SK-N-MC (cell line): ENCODE data around the gene TYRP1.

Experiments
- DNase-seq: peaks from one replicate; pipeline ENCODE4 v3.0.0-alpha.2; 2011; ENCODE audit warnings: low read depth, low spot score
- H3K27ac ChIP-seq: fragments of 200-600 bp; sonication (generic); 2 replicates; pipeline ENCODE4 v1.5.1; 2016; ENCODE audit warnings: mixed run types
- H3K36me3 ChIP-seq: fragments of 200-600 bp; sonication (generic); 2 replicates; pipeline ENCODE4 v1.6.1; 2017; ENCODE audit warnings: antibody characterized with exemption, low read length, mixed read lengths; ENCODE audit not compliant: insufficient read depth
- H3K4me3 ChIP-seq: fragments of 200-600 bp; sonication (generic); 2 replicates; pipeline ENCODE4 v1.5.1; 2016
- H3K9ac ChIP-seq: fragments of 200-600 bp; sonication (generic); 2 replicates; pipeline ENCODE4 v1.8.0; 2017; ENCODE audit warnings: mixed run types, mixed read lengths; ENCODE audit not compliant: insufficient read length
- H3K9me3 ChIP-seq: fragments of 200-600 bp; sonication (generic); 2 replicates; pipeline ENCODE4 v1.6.1; 2017; ENCODE audit warnings: low read depth, mild to moderate bottlenecking, antibody characterized with exemption, low read length, moderate library complexity, mixed read lengths
- EZH2 ChIP-seq: fragments of 200-600 bp; sonication (generic); IDR thresholded peaks from one replicate; pipeline ENCODE4 v1.6.1; 2017; ENCODE audit warnings: antibody characterized with exemption
- FOXP2 ChIP-seq: optimal IDR thresholded peaks from 2 replicates; pipeline ENCODE3; 2011; ENCODE audit warnings: mild to moderate bottlenecking, moderate library complexity; ENCODE audit not compliant: insufficient read depth; ENCODE audit errors: extremely low read length, control extremely low read depth
- POLR2AphosphoS5 ChIP-seq: IDR thresholded peaks from 2 replicates; pipeline ENCODE4 v1.6.1; 2012; ENCODE audit warnings: mild to moderate bottlenecking, low read depth, low read length, borderline replicate concordance

Gene TYRP1

GRCh38 chr9:12684974-12685373, 8.2 kb upstream of the TYRP1 start:
- Histone ChIP-seq H3K36me3 (no peaks in the 10 kb centered on the region), H3K4me3 (no peak overlapping the region), H3K9me3 (no peaks in the 10 kb centered on the region), H3K27ac (no peak overlapping the region), H3K9ac (no peak overlapping the region)
- DNase-seq = no peak
- no peak for TF ChIP-seq EZH2
- no peak for TF ChIP-seq FOXP2
- no peak for TF ChIP-seq POLR2AphosphoS5

GRCh38 chr9:12689233-12689632, 4.0 kb upstream of the TYRP1 start:
- DNase-seq = no peak
- Histone ChIP-seq H3K4me3 (no peak overlapping the region; the same call in 1 of the 2 replicates), H3K36me3 (no peaks in the 10 kb centered on the region), H3K27ac (peak overlapping the region; percentile 66; the same call in 1 of the 2 replicates), H3K9ac (no peak overlapping the region), H3K9me3 (no peaks in the 10 kb centered on the region)
- no peak for TF ChIP-seq EZH2
- no peak for TF ChIP-seq POLR2AphosphoS5
- no peak for TF ChIP-seq FOXP2

- no peaks in the 10 kb centered on the region for H3K36me3 ChIP-seq
- H3K4me3 ChIP-seq = no peak overlapping the region
- H3K27ac ChIP-seq = no peak overlapping the region
- no peaks in the 10 kb centered on the region for H3K9me3 ChIP-seq
- TF ChIP-seq FOXP2 (no peak), POLR2AphosphoS5 (no peak), EZH2 (no peak)
- no peak overlapping the region for H3K9ac ChIP-seq
- no peak for DNase-seq
These were observed 828 bp downstream of the TYRP1 start for GRCh38 chr9:12694013-12694412.

GRCh38 chr9:12695474-12695873, 2.3 kb downstream of the TYRP1 start:
- no peak for DNase-seq
- Histone ChIP-seq H3K4me3 (no peak overlapping the region), H3K27ac (no peak overlapping the region), H3K9me3 (no peaks in the 10 kb centered on the region), H3K9ac (no peak overlapping the region), H3K36me3 (no peaks in the 10 kb centered on the region)
- TF ChIP-seq EZH2 (no peak), POLR2AphosphoS5 (no peak), FOXP2 (no peak)

- Histone ChIP-seq H3K9me3 (no peaks in the 10 kb centered on the region), H3K4me3 (peak overlapping the region; percentile 59), H3K9ac (no peak overlapping the region), H3K27ac (peak overlapping the region; percentile 23), H3K36me3 (no peaks in the 10 kb centered on the region)
- peak; percentile 45; the same call in 1 of the 2 replicates for TF ChIP-seq POLR2AphosphoS5
- TF ChIP-seq EZH2 = no peak
- no peak for TF ChIP-seq FOXP2
- peak; percentile 86 for DNase-seq
These were observed 3.9 kb downstream of the TYRP1 start for GRCh38 chr9:12696931-12697622.

GRCh38 chr9:12697719-12698118, 4.5 kb downstream of the TYRP1 start:
- H3K36me3 ChIP-seq = no peaks in the 10 kb centered on the region
- H3K27ac ChIP-seq = peak overlapping the region; percentile 68
- H3K9ac ChIP-seq = no peak overlapping the region
- peak overlapping the region; percentile 59 for H3K4me3 ChIP-seq
- no peak for DNase-seq
- no peaks in the 10 kb centered on the region for H3K9me3 ChIP-seq
- TF ChIP-seq FOXP2 (no peak), EZH2 (no peak)

GRCh38 chr9:12698266-12698665, 5.1 kb downstream of the TYRP1 start:
- TF ChIP-seq FOXP2 (no peak), EZH2 (no peak), POLR2AphosphoS5 (no peak)
- peak overlapping the region; percentile 68 for H3K27ac ChIP-seq
- H3K9me3 ChIP-seq = no peaks in the 10 kb centered on the region
- no peaks in the 10 kb centered on the region for H3K36me3 ChIP-seq
- H3K4me3 ChIP-seq = peak overlapping the region; percentile 59
- no peak overlapping the region for H3K9ac ChIP-seq
- no peak for DNase-seq

- no peaks in the 10 kb centered on the region for H3K9me3 ChIP-seq
- H3K36me3 ChIP-seq = no peaks in the 10 kb centered on the region
- no peak overlapping the region for H3K4me3 ChIP-seq
- no peak for DNase-seq
- TF ChIP-seq POLR2AphosphoS5 = no peak
- no peak for TF ChIP-seq EZH2
- TF ChIP-seq FOXP2 = no peak
- no peak overlapping the region for H3K9ac ChIP-seq
- H3K27ac ChIP-seq = peak overlapping the region; percentile 68; the same call in 1 of the 2 replicates
These were observed 5.8 kb downstream of the TYRP1 start for GRCh38 chr9:12698986-12699385.

GRCh38 chr9:12699529-12699928, 6.3 kb downstream of the TYRP1 start:
- DNase-seq = no peak
- H3K36me3 ChIP-seq = no peaks in the 10 kb centered on the region
- no peak overlapping the region for H3K4me3 ChIP-seq
- no peaks in the 10 kb centered on the region for H3K9me3 ChIP-seq
- H3K9ac ChIP-seq = no peak overlapping the region
- H3K27ac ChIP-seq = no peak overlapping the region
- TF ChIP-seq EZH2 = no peak
- no peak for TF ChIP-seq POLR2AphosphoS5
- no peak for TF ChIP-seq FOXP2
